Vagina (tissue), 2 donors: ENCODE results near the gene FMO1.

ENCODE experiments used
- CTCF ChIP-seq, 3 experiments: fragments of 450-650 bp in 2 of 3; fragments of 200-600 bp in 1 of 3; sonication (generic) in 1 of 3; IDR thresholded peaks; one replicate each; pipeline ENCODE4 v1.5.1; 2017 to 2019; ENCODE audit warnings: antibody characterized with exemption in 3 of 3, mild to moderate bottlenecking in 2 of 3, moderate library complexity in 2 of 3
- POLR2A ChIP-seq, 2 donors: fragments of 450-650 bp; IDR thresholded peaks; one replicate each; pipeline ENCODE4 v1.6.1; 2017; ENCODE audit warnings: antibody characterized with exemption in 2 of 2, mild to moderate bottlenecking in 2 of 2, moderate library complexity in 2 of 2
- POLR2AphosphoS5 ChIP-seq, 2 donors: sonication (generic); formaldehyde crosslinking; IDR thresholded peaks; one replicate each; pipeline ENCODE4 v1.9.0; 2017; ENCODE audit warnings: antibody characterized with exemption in 2 of 2, mild to moderate bottlenecking in 2 of 2, low read depth in 1 of 2; ENCODE audit not compliant: insufficient read depth in 1 of 2

- TF ChIP-seq CTCF (IDR thresholded peaks at IDR 0.05): no peak
- TF ChIP-seq POLR2AphosphoS5 (IDR thresholded peaks at IDR 0.05; ENCODE audit: insufficient read depth in 1 of 2, low read depth in 1 of 2): no peak
- no peak for TF ChIP-seq POLR2A (IDR thresholded peaks at IDR 0.05)
Measured at GRCh38 chr1:171222936-171223335, 25.4 kb upstream of the FMO1 start.
